Skeletal muscle cell (primary cell): ENCODE measurements around the gene RIMBP2.
"Not testable (repeated sequence)": the region's sequence is repeated elsewhere in the genome, so short reads cannot be mapped to it uniquely, and the experiment has no call there.

Experiments used
- DNase-seq: peaks from one replicate; pipeline ENCODE4 v3.0.0-alpha.2; 2010; ENCODE audit warnings: low read depth
- H3K4me3 ChIP-seq: 2 replicates; pipeline ENCODE4 v1.5.1; 2011; ENCODE audit warnings: low read depth, mild to moderate bottlenecking, control low read depth, low read length, moderate library complexity

The RIMBP2 gene, protein sequence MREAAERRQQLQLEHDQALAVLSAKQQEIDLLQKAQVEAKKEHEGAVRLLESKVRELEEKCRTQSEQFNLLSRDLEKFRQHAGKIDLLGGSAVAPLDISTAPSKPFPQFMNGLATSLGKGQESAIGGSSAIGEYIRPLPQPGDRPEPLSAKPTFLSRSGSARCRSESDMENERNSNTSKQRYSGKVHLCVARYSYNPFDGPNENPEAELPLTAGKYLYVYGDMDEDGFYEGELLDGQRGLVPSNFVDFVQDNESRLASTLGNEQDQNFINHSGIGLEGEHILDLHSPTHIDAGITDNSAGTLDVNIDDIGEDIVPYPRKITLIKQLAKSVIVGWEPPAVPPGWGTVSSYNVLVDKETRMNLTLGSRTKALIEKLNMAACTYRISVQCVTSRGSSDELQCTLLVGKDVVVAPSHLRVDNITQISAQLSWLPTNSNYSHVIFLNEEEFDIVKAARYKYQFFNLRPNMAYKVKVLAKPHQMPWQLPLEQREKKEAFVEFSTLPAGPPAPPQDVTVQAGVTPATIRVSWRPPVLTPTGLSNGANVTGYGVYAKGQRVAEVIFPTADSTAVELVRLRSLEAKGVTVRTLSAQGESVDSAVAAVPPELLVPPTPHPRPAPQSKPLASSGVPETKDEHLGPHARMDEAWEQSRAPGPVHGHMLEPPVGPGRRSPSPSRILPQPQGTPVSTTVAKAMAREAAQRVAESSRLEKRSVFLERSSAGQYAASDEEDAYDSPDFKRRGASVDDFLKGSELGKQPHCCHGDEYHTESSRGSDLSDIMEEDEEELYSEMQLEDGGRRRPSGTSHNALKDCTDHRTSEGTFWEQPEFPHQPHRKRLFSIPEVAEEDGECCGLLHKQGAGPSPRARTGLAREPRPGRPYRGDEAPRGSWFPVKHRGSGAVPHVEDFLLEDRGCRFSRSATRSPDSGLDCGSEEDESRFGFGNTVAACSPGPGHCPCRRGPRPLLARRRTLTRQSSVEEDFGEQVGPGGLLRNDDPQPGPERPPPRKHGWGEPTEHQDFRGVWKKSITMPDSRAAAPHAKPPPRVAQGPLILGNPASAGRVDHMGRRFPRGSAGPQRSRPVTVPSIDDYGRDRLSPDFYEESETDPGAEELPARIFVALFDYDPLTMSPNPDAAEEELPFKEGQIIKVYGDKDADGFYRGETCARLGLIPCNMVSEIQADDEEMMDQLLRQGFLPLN (N-terminal part only)

DNA sequence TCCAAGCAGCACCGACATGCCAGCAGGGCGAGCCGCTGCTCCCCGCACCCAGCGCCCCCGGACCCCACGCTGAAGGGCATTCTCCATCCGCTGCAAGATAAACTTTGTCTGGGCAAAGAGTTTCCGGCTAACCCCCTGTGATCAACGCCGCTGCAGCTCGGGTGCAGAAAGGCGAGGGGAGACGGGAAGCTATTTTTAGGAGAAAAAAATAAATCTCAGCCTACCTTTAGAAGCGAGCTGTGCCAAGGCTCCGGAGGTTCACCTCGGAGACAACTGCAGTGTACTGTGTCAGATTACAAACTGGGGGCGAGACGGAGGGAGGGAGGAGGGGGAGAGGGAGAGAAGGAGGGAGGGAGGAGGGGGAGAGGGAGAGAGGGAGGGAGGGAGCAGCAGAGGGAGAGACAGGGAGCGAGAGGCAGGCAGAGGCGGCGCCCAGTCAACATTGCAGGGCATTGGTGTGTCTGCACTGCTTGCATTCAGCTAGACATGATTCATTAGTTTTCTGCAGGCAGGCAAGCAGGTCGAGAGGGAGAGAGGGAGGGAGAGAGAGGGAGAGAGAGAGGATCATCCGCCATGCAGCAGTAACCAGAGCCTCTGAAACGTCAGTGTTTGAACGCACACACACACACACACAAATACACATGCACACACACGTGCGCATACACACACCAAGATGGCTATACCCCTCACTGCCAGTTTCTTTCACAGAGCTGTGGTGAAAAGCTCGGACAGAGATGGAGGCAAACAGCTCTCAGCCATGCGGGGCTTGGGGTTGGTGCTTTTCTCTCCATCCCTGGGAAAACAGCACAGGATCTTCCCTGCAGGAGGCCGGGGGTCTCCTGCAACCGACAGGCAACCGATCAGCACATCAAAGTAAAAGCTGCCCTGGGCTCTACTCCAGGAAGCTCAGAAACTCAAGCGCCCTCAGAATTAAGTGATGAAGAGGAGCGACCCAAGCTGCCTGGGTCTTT, at the start of gene RIMBP2:
RIMBP2 (minus strand) TSS at position 302 of the 971 bp plus-strand sequence. CDS start 237,286 bp downstream, outside the sequence.
- H3K4me3 ChIP-seq, result peak within 1 kb of the TSS; percentile 38
- DNase-seq, result peak; percentile 44

DNA sequence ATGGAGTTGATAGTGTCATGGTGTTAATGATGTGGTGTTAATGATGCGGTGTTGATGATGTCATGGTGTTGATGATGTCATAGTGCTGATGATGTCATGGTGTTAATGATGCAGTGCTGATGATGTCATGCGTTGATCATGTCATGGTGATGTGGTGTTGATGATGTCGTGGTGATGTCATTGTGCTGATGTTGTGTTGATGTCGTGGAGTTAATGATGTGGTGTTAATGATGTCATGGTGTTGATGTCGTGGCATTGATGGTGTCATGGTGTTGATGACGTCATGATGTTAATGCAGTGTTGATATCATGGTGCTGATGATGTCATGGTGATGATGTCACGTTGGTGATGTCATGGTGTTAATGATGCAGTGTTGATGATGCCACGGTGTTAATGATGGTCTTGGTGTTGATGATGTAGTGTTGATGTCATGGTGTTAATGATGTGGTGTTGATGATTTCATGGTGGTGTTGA, 49.1 kb upstream of the RIMBP2 start:
- no peak overlapping the region for H3K4me3 ChIP-seq
- DNase-seq, result no peak

DNA sequence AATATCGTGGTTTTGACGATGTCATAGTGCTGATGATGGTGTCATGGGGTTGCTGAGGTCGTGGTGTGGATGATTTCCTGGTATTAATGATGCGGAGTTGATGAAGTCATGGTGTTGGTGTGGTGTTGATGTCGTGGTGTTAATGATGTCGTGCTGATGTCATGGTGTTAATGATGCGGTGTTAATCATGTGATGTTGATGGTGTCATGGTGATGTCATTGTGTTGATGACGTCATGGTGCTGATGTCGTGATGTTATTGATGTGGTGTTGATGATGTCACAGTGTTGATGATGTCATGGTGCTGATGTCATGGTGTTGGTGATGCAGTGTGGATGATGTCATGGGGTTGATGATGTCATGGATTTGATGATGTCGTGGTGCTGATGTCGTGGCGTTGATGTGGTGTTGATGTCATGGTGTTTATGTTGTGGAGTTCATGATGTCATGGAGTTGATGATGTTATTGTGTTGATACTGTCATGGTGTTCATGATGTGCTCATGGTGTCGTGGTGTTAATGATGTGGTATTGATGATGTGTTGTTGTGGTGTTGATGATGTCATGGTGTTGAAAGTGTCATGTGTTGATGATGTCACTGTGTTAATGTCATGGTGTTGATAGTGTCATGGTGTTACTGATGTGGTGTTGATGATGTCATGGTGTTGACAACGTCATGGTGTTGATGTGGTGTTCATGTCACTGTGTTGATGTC, 48.5 kb upstream of the RIMBP2 start:
- DNase-seq, result no peak
- H3K4me3 ChIP-seq, result no peak overlapping the region

DNA sequence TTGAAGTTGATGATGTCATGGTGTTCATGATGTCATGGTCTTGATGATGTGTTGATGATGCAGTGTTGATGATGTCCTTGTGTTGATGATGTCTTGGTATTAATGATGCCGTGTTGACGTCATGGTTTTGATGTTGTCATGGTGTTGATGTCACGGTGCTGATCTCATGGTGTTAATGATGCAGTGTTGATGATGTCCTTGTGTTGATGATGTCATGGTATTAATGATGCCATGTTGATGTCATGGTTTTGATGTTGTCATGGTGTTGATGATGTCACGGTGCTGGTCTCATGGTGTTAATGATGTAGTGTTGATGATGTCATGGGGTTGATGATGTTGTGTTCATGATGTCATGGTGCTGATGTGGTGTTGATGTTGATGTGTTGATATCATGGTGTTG, 48.0 kb upstream of the RIMBP2 start:
- no peak for DNase-seq
- no peak overlapping the region for H3K4me3 ChIP-seq

DNA sequence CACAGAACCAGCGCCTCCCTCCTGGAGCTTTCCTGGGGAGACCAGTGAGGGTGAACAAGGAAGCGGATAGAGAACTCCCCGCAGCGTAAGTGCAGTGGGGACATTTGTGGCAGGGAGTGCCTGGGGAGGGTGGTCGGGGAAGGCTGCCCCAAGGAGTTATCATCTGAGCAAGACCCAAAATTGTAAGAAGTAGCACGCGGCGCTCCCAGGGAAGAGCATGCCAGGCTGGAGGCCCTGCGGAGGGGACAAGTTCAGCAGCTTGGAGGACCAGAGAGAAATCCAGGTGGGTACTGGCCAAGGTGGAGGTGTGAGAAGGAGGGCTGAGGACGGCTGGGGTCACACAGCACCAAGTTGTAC, 46.2 kb upstream of the RIMBP2 start:
- no peak for DNase-seq
- H3K4me3 ChIP-seq, result no peak overlapping the region

DNA sequence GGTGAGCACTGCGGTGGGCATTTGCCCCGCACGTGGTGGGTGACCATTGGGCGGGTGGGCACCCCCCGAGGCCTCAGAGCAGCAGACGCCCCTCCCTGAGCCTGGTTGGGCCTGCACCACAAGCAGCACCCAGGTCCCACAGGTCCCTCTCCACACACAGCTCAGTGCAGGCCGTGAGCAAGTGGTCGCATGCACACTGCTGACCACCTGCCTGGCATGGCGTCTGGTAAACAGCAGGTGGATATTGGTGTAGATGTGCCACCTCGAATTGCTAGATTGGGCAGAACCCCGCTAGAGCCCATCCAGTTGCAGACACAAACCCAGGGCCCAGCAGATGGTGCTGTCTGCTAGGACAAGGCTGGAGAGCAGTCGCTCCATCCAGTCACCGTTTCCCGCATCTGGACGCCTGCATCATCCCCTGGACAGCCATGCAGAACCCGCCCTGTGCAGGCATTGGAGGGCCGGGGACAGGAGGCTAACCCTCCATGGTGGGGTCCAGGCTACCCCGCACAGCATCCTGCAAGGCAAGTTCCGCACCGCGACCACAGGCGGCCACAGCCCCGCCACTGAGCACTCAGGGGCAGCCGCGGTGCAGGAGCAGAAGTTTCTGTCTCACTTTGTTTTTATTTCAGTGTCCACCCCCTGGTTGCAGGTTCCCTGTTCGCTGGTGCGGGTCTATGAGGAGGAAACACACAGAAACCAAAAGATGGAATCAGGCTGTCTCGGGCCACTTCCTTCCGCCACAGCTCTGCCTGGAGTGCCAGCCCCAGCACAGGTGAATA, 45.6 kb upstream of the RIMBP2 start:
- peak; percentile 26 for DNase-seq
- no peak overlapping the region for H3K4me3 ChIP-seq

DNA sequence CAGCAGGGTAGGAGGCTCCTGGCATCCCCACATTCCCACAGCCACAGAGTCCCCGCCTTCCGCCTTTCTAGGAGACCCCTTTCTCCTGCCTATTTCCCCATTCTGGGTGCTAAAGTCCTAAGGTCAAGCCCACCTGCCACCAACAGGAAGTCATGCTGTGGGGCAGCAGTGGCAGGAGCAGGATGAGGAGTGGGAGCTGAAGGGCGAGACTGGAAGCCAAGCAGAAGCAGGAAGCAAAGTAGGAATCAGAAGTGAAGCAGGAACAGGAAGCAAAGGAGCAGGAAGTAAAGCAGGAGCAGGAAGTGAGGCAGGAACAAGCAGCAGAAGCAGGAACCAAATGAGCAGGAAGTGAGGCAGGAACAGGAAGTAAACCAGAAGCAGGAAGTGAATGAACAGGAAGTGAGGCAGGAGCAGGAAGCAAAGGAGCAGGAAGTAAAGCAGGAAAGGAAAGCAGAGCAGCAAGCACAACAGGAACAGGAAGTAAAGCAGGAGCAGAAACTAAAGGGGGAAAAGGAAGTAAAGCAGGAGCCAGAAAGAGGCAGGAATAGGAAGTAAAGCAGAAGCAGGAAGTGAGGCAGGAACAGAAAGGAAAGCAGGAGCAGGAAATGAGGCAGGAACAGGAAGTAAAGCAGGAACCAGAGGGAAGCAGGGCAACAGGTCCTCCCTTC, 38.3 kb upstream of the RIMBP2 start:
- no peak for DNase-seq
- H3K4me3 ChIP-seq, result no peak overlapping the region

DNA sequence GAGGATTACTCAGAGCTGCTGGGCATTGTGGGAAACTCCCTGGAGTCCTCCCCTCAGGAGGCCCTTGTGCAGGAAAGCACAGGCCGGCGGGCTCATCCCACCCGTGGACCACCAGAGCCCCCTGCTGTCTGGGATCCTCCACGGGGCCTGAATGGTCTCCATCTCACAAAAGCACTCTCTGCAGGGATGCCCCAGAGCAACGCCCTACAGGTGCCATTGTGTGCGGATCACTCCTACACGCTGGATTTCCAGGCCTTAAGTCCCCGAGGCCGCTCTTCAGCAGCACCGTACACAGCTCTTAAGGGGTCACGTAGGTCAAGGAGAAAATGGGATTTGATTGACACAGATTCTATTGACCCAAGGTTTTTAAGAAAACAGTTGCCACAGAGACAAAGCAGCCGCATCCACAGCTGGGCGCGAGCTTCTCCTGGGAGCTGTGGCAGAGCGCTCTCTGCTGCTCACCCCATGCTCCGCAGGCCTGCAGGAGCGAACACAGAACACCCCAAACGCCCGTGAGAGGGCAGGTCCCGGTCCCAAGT, 36.7 kb upstream of the RIMBP2 start:
- DNase-seq, result no peak
- H3K4me3 ChIP-seq, result no peak overlapping the region

DNA sequence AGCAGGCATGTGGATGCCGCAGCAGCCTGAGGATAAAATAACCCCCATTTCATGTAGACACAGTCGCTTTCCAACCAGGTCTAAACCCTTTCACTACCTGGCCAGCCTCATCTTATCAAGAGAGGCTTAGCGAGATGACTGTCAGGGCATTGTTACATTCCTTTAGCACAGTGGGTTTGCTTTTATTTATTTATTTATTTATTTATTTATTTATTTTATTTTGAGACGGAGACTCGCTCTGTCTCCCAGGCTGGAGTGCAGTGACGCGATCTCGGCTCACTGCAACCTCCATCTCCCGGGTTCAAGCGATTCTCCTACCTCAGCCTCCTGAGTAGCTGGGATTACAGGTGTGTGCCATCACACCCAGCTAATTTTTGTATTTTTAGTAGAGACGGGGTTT, 35.9 kb upstream of the RIMBP2 start:
- DNase-seq, H3K4me3 ChIP-seq: not testable (repeated sequence)

DNA sequence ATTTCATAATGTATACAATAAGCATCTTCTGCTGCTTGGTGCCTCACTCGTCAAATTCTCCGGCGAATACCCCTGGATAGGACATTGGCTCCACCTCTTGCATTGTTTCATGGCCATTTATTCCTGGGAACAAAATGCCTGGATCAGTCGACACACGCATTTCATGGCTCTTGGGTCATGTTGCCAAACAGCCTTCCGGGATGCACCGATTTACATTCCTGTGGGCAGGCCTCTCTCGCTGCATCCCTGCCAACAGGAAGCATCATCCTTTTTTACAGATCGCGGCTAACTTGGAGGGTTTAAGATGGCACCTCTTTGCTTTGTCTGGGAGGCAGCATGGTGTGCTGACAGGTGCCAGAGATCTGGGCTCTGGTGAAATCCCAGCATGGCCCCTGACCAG, 32.7 kb upstream of the RIMBP2 start:
- no peak for DNase-seq
- H3K4me3 ChIP-seq, result no peak overlapping the region

DNA sequence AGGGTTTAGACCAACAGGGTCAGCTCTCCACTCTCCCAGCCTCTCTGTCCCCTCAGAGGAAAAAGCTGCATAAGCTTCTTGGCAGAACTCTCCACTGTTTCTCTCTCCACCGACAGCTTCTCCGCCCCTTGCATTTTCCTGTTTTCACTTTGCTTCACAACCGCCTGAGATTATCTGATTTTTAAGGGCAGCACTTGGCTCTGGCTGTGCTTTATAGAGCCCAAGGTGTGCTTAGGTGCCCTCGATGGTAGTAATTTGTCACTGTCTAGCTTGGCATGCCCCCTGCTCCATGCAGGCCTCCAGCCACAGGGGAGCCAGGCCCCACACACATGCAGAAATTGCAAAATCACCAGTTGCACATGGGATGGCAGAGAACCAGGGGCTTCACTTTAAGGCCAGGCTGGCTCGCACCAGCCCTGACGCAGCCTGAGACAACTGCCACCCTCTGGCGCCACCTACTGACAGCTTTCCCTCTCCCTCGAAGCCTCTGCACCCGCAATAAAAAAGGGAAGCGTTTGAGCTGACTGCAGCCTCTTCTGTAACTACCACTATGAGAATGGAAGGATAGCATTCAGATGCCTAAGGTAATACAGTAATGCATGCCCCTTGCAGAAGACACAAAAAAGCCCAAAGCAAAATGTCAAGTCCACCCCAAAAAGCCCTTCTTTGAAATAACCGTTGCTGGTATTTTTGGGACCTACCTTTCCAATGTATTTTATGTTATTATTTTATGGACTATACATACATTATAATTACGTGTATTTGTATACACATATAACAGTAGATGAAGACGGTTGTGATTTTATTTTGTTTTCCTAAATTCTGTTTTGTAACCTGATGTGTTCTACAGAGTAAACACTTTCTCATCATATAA, 32.0 kb upstream of the RIMBP2 start:
- H3K4me3 ChIP-seq, result no peak overlapping the region
- peak; percentile 31 for DNase-seq

DNA sequence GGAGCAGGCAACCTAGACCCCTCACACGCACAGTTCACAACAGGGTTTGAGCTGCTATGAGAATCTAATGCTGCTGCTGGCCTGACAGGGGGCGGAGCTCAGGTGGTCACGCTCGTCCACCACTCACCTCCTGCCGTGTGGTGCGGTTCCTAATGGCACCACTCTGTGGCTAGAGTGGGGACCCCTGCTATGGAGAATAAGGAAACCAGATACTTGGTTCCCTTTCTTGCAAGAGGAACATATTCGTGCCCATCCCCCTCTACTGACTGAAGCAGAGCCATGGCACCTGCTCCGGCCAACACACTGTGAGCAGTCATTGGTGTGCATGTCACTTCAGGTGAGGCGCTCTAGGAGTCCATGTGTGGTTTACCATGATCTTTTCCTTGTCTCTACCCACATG, 30.4 kb upstream of the RIMBP2 start:
- H3K4me3 ChIP-seq, result no peak overlapping the region

DNA sequence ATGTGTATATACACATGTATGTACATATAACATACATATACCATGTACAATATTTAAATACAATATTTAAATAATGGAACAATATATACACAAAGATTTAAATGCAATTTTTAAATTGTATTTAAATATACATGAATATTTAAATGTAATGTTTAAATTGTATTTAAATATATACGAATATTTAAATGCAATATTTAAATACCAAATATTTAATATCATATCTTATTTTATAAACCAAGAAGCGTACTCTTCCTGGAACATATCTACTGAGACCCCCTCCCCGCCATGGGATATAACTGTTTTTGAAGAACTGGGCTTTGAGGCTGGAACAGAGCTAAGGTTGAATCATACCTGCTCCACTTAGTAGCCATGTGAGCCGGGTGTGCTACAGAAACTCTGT, 29.8 kb upstream of the RIMBP2 start:
- no peak overlapping the region for H3K4me3 ChIP-seq
- DNase-seq, result no peak

More for the DNA sequence above, 30.4 kb upstream of the RIMBP2 start:
- DNase-seq, result no peak

DNA sequence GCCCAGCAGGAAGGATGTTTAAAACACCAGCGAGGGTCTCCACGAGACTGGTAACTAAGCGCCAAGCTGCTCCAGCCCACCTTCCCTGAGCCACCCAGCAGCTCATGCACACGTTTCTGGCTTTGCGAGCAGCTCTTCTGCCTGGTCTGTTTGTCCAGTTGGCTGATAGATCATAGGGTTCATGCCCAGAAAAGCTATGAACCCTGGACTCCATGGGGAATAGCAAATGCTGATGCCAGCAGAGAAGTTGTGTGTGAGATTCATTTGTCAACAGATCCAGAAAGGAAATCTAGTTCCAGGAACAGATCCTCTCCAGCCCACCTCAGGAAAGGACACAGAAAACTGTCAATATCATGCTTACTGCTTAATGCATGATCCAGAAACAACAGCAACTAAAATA, 28.2 kb upstream of the RIMBP2 start:
- no peak overlapping the region for H3K4me3 ChIP-seq

DNA sequence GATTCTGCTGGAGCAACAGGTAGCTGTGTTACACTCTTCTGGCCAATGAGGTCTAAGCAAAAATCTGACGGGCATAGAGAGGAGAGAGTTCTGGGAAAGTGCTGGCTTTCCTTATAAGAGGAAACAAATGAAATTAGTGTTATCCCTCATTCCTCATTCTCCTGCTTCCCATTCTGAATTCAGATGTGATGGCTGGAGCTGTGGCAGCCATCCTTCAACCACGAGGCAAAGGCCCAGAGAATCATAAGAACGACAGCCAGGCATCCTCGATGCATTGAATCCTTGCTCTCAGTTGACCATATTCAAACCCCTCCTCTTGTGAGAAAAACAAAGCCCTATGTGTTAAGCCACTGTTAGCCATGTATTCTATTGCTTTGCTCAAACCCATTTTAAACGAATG, 27.5 kb upstream of the RIMBP2 start:
- no peak for DNase-seq
- no peak overlapping the region for H3K4me3 ChIP-seq

More for the DNA sequence above, 28.2 kb upstream of the RIMBP2 start:
- DNase-seq, result no peak

DNA sequence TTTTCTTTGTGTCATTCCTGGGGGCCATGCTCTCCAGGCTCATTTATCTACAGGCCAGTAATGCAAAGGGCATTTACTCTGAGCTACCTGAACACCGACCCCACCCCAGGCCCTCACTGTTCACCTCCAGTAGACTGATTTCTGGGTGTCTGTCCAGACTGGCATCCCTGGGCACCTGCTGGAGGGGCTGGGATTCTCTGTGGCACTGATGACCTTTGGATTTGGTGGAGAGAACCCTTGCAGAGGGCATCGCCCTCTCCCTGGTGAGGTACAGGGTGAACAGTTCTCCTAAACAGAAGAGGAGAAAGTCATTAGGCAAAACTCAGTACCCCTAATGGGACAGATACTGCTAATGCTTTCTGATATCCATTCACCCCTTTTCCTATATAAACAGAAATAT, 27.1 kb upstream of the RIMBP2 start:
- no peak overlapping the region for H3K4me3 ChIP-seq
- no peak for DNase-seq
